HepG2 (cell line): ENCODE results near the gene COQ9. TPM values are rescaled to one million over a fixed set of nuclear protein-coding genes. Genes with fewer than 3 reads are reported as not detected.

ENCODE experiments used
- DNMT3B ChIP-seq: conservative IDR thresholded peaks from 2 replicates; pipeline ENCODE4 v1.6.1; 2016; ENCODE audit warnings: missing biosample characterization, control low read depth
- EEA1 ChIP-seq: sonication (generic); formaldehyde crosslinking; IDR thresholded peaks from 2 replicates; pipeline ENCODE4 v1.5.1; 2020; ENCODE audit warnings: mild to moderate bottlenecking, missing genetic modification reagents, borderline replicate concordance
- HNRNPL ChIP-seq: fragments of 200-400 bp; formaldehyde crosslinking; IDR thresholded peaks from 2 replicates; pipeline ENCODE4 v1.6.1; 2017; ENCODE audit warnings: mild to moderate bottlenecking, low read depth, low read length
- KLF11 ChIP-seq: IDR thresholded peaks from 2 replicates; pipeline ENCODE4 v1.6.1; 2016; ENCODE audit warnings: missing compliant biosample characterization
- MTA3 ChIP-seq: sonication (generic); formaldehyde crosslinking; IDR thresholded peaks from 2 replicates; pipeline ENCODE4 v1.4.0; 2020; ENCODE audit warnings: missing genetic modification reagents
- SNAI1 ChIP-seq: sonication (generic); formaldehyde crosslinking; IDR thresholded peaks from 2 replicates; pipeline ENCODE4 v1.5.0; 2020; ENCODE audit warnings: mild to moderate bottlenecking, missing genetic modification reagents, borderline replicate concordance
- SP1 ChIP-seq, 2 experiments: fragments of 450-650 bp in 1 of 2; sonication (generic) in 1 of 2; formaldehyde crosslinking in 1 of 2; IDR thresholded peaks; 2 replicates each; pipeline versions ENCODE4 v1.4.0 to v1.6.1; 2016 to 2020; ENCODE audit warnings: missing genetic modification reagents in 1 of 2
- THAP7 ChIP-seq: sonication (generic); formaldehyde crosslinking; IDR thresholded peaks from 2 replicates; pipeline ENCODE4 v1.8.1; 2023; ENCODE audit warnings: mild to moderate bottlenecking, missing genetic modification reagents
- TMF1 ChIP-seq: sonication (generic); formaldehyde crosslinking; IDR thresholded peaks from 2 replicates; pipeline ENCODE4 v1.8.1; 2022; ENCODE audit warnings: low read depth, missing genetic modification reagents
- ZC3H4 ChIP-seq: sonication (generic); formaldehyde crosslinking; IDR thresholded peaks from 2 replicates; pipeline ENCODE4 v1.4.0; 2020; ENCODE audit warnings: missing genetic modification reagents, borderline replicate concordance
- ZNF30 ChIP-seq: sonication (generic); formaldehyde crosslinking; IDR thresholded peaks from 2 replicates; pipeline ENCODE4 v1.5.0; 2020; ENCODE audit warnings: mild to moderate bottlenecking, missing genetic modification reagents
- ZNF329 ChIP-seq: sonication (generic); formaldehyde crosslinking; IDR thresholded peaks from 2 replicates; pipeline ENCODE4 v1.9.0; 2021; ENCODE audit warnings: low read depth, mild to moderate bottlenecking, missing genetic modification reagents
- ZNF33A ChIP-seq: sonication (generic); formaldehyde crosslinking; IDR thresholded peaks from 2 replicates; pipeline ENCODE4 v1.5.1; 2020; ENCODE audit warnings: missing genetic modification reagents, mild to moderate bottlenecking, moderate library complexity, borderline replicate concordance
- ZNF441 ChIP-seq: sonication (generic); formaldehyde crosslinking; IDR thresholded peaks from 2 replicates; pipeline ENCODE4 v1.7.0; 2021; ENCODE audit warnings: missing genetic modification reagents, borderline replicate concordance
- ZNF446 ChIP-seq: sonication (generic); formaldehyde crosslinking; IDR thresholded peaks from 2 replicates; pipeline ENCODE4 v1.5.0; 2020; ENCODE audit warnings: mild to moderate bottlenecking, missing genetic modification reagents
- ZNF558 ChIP-seq: sonication (generic); formaldehyde crosslinking; IDR thresholded peaks from 2 replicates; pipeline ENCODE4 v1.9.0; 2022; ENCODE audit warnings: mild to moderate bottlenecking, missing genetic modification reagents, borderline replicate concordance
- ZNF749 ChIP-seq: sonication (generic); formaldehyde crosslinking; IDR thresholded peaks from 2 replicates; pipeline ENCODE4 v1.8.0; 2022; ENCODE audit warnings: mild to moderate bottlenecking, missing genetic modification reagents, moderate library complexity, borderline replicate concordance
- ZNF891 ChIP-seq: sonication (generic); formaldehyde crosslinking; IDR thresholded peaks from 2 replicates; pipeline ENCODE4 v1.5.0; 2020; ENCODE audit warnings: mild to moderate bottlenecking, missing genetic modification reagents
- ZZZ3 ChIP-seq: sonication (generic); formaldehyde crosslinking; IDR thresholded peaks from 2 replicates; pipeline ENCODE4 v1.4.0; 2020; ENCODE audit warnings: missing genetic modification reagents, mild to moderate bottlenecking, borderline replicate concordance
- polyA plus RNA-seq, 8 experiments: library from polyadenylated mRNA; depleted of rRNA in 3 of 8; stranded (reverse) in 7 of 8; unstranded in 1 of 8; fragments of >200 nt; fragmentation: Illumina TruSeq in 4 of 8; extraction: Trizol in 4 of 8; gene quantifications; 2 replicates each; pipeline versions ENCODE4 v1.2.1 to v1.2.3, GENCODE V29; 2011 to 2016; ENCODE audit warnings: low read depth in 4 of 8, missing spikeins in 1 of 8, mixed read lengths in 1 of 8; ENCODE audit not compliant: insufficient read depth in 1 of 8
- total RNA-seq, 5 experiments: library from RNA; depleted of rRNA; stranded (reverse); fragments of >200 nt; fragmentation: Illumina TruSeq; extraction: Trizol; gene quantifications; 2 replicates each; pipeline ENCODE4 v1.2.3, GENCODE V29; 2016; ENCODE audit warnings: low read depth in 1 of 5
- TF ChIP-seq, protein P1 (sequence below): sonication (generic); formaldehyde crosslinking; IDR thresholded peaks from 2 replicates; pipeline ENCODE4 v1.4.0; 2020; ENCODE audit warnings: mild to moderate bottlenecking, missing genetic modification reagents

COQ9 gene
- total and polyA plus RNA-seq, 2 of the 13 experiments (the other 11 are each of a cell fraction or from before 2014, with no cell fraction given), result 57.5 to 108 TPM

GRCh38 chr16:57446531-57447185 is 621 bp upstream of the COQ9 start (continued):
- TF ChIP-seq TMF1, result 0 out of 2 replicates have a peak, but pooled peaks have one; percentile 34
- no peak; the same call in 1 of the 2 replicates for TF ChIP-seq ZNF446 (CRISPR knock-in tag)
- TF ChIP-seq, protein P1, sequence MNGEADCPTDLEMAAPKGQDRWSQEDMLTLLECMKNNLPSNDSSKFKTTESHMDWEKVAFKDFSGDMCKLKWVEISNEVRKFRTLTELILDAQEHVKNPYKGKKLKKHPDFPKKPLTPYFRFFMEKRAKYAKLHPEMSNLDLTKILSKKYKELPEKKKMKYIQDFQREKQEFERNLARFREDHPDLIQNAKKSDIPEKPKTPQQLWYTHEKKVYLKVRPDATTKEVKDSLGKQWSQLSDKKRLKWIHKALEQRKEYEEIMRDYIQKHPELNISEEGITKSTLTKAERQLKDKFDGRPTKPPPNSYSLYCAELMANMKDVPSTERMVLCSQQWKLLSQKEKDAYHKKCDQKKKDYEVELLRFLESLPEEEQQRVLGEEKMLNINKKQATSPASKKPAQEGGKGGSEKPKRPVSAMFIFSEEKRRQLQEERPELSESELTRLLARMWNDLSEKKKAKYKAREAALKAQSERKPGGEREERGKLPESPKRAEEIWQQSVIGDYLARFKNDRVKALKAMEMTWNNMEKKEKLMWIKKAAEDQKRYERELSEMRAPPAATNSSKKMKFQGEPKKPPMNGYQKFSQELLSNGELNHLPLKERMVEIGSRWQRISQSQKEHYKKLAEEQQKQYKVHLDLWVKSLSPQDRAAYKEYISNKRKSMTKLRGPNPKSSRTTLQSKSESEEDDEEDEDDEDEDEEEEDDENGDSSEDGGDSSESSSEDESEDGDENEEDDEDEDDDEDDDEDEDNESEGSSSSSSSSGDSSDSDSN (CRISPR knock-in tag), result no peak
- 0 out of 2 replicates have a peak, but pooled peaks have one; percentile 13 for TF ChIP-seq SNAI1 (CRISPR knock-in tag)
- TF ChIP-seq SP1 (IDR thresholded peaks at IDR 0.05), result no peak
- TF ChIP-seq SP1 (CRISPR knock-in tag; IDR thresholded peaks at IDR 0.05), result peak; percentile 29; the same call in 1 of the 2 replicates
- TF ChIP-seq ZNF441 (CRISPR knock-in tag), result 0 out of 2 replicates have a peak, but pooled peaks have one; percentile 29
- TF ChIP-seq ZNF891 (CRISPR knock-in tag), result peak; percentile 54
- TF ChIP-seq ZNF30 (CRISPR knock-in tag), result 0 out of 2 replicates have a peak, but pooled peaks have one; percentile 48
- 0 out of 2 replicates have a peak, but pooled peaks have one; percentile 62 for TF ChIP-seq THAP7
- 0 out of 2 replicates have a peak, but pooled peaks have one; percentile 52 for TF ChIP-seq HNRNPL
- 0 out of 2 replicates have a peak, but pooled peaks have one; percentile 1 for TF ChIP-seq ZNF558 (CRISPR knock-in tag)
- 0 out of 2 replicates have a peak, but pooled peaks have one; percentile 36 for TF ChIP-seq ZNF329 (CRISPR knock-in tag)
- no peak for TF ChIP-seq ZZZ3
- TF ChIP-seq DNMT3B (CRISPR knock-in tag), result peak; percentile 10; the same call in 1 of the 2 replicates
- TF ChIP-seq ZNF749, result no peak
- peak; percentile 28; the same call in 1 of the 2 replicates for TF ChIP-seq KLF11 (CRISPR knock-in tag)
- peak; percentile 46 for TF ChIP-seq ZC3H4 (CRISPR knock-in tag)
- TF ChIP-seq EEA1 (CRISPR knock-in tag), result 0 out of 2 replicates have a peak, but pooled peaks have one; percentile 1
- TF ChIP-seq MTA3 (CRISPR knock-in tag), result peak; percentile 58; the same call in 1 of the 2 replicates
- TF ChIP-seq ZNF33A (CRISPR knock-in tag), result 0 out of 2 replicates have a peak, but pooled peaks have one; percentile 23
